NCI-H128 (cell line): ENCODE measurements around the gene PCID2.

Experiments
- DNase-seq: peaks from one replicate; lab custom pipeline; 2025; ENCODE audit not compliant: unreplicated experiment; lab: John Stamatoyannopoulos, UW

The PCID2 gene

GRCh38 chr13:113220141-113220598, 11.7 kb upstream of the PCID2 start:
- no peak for DNase-seq

- no peak for DNase-seq
Observed at GRCh38 chr13:113219256-113219940, 10.9 kb upstream of the PCID2 start.

- no peak for DNase-seq
Observed at GRCh38 chr13:113218586-113218985, 10.1 kb upstream of the PCID2 start.

GRCh38 chr13:113216254-113217048, 8.0 kb upstream of the PCID2 start:
- peak; percentile 28 for DNase-seq

- no peak for DNase-seq
Observed at GRCh38 chr13:113211774-113212173, 3.3 kb upstream of the PCID2 start.

- DNase-seq, result no peak
Observed at GRCh38 chr13:113210833-113211232, 2.4 kb upstream of the PCID2 start.

GRCh38 chr13:113209759-113210421, 1.4 kb upstream of the PCID2 start:
- no peak for DNase-seq

GRCh38 chr13:113209336-113209758, 878 bp upstream of the PCID2 start, which contains the start of gene CUL4A:
Gene CUL4A (plus strand): TSS chr13:113209613. CDS start chr13:113209628, 15 bp downstream.
- peak; percentile 6 for DNase-seq

- no peak for DNase-seq
Observed at GRCh38 chr13:113207890-113208420, 514 bp downstream of the PCID2 start.

- no peak for DNase-seq
Observed at GRCh38 chr13:113207460-113207859, 1.0 kb downstream of the PCID2 start.

GRCh38 chr13:113205428-113205931, 3.0 kb downstream of the PCID2 start:
- no peak for DNase-seq

- DNase-seq, result no peak
Observed at GRCh38 chr13:113204378-113204734, 4.1 kb downstream of the PCID2 start.

- no peak for DNase-seq
Observed at GRCh38 chr13:113203507-113204377, 4.7 kb downstream of the PCID2 start.

- DNase-seq, result no peak
Observed at GRCh38 chr13:113202912-113203311, 5.6 kb downstream of the PCID2 start.

GRCh38 chr13:113201815-113202214, 6.7 kb downstream of the PCID2 start:
- no peak for DNase-seq

- DNase-seq, result no peak
Observed at GRCh38 chr13:113196970-113197737, 11.3 kb downstream of the PCID2 start.

GRCh38 chr13:113195360-113195759, 13.1 kb downstream of the PCID2 start:
- DNase-seq, result no peak

- no peak for DNase-seq
Observed at GRCh38 chr13:113192902-113193301, 15.6 kb downstream of the PCID2 start.

GRCh38 chr13:113192279-113192678, 16.2 kb downstream of the PCID2 start:
- DNase-seq, result no peak

- DNase-seq, result no peak
Observed at GRCh38 chr13:113190181-113190580, 18.3 kb downstream of the PCID2 start.
